NB4 (cell line): ENCODE results near the gene PCDH8.

ENCODE experiments used
- POLR2A ChIP-seq: IDR thresholded peaks from 2 replicates; pipeline ENCODE4 v1.6.1; 2011; ENCODE audit warnings: mild to moderate bottlenecking; ENCODE audit not compliant: insufficient read length; ENCODE audit errors: extremely low read depth
- TF ChIP-seq, protein P1 (sequence below): IDR thresholded peaks from one replicate; pipeline ENCODE4 v1.5.1; 2012; ENCODE audit warnings: low read depth, low read length
- TF ChIP-seq, protein P2 (sequence below): IDR thresholded peaks from 2 replicates; pipeline ENCODE4 v1.6.1; 2011; ENCODE audit warnings: low read depth, low read length

DNA sequence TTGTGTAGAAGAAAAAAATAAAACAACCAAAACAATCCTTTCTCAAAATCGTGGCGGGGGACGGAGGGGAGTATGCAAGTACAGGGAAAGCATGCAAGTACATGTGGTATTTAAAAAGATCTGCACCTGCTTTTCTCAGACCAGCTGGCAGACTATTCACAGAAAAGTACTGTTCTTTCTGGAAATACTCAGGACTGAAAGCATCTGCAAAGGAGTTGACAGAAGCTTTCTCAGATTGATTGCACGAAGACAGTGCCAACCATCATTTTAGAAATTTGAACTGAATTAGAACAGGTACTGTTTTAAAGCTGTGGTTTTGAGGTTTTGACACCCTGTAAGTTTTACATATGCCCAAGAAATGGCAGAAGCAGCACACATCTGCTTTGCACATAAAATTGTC lies 19.8 kb upstream of the PCDH8 start:
- TF ChIP-seq, protein P1, sequence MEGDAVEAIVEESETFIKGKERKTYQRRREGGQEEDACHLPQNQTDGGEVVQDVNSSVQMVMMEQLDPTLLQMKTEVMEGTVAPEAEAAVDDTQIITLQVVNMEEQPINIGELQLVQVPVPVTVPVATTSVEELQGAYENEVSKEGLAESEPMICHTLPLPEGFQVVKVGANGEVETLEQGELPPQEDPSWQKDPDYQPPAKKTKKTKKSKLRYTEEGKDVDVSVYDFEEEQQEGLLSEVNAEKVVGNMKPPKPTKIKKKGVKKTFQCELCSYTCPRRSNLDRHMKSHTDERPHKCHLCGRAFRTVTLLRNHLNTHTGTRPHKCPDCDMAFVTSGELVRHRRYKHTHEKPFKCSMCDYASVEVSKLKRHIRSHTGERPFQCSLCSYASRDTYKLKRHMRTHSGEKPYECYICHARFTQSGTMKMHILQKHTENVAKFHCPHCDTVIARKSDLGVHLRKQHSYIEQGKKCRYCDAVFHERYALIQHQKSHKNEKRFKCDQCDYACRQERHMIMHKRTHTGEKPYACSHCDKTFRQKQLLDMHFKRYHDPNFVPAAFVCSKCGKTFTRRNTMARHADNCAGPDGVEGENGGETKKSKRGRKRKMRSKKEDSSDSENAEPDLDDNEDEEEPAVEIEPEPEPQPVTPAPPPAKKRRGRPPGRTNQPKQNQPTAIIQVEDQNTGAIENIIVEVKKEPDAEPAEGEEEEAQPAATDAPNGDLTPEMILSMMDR, result no peak
- no peak for TF ChIP-seq POLR2A
- TF ChIP-seq, protein P2, sequence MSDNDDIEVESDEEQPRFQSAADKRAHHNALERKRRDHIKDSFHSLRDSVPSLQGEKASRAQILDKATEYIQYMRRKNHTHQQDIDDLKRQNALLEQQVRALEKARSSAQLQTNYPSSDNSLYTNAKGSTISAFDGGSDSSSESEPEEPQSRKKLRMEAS, result no peak
